K562 (cell line): Measurements from ENCODE around the gene FXYD1. TPM values are rescaled to one million over a fixed set of nuclear protein-coding genes. Genes with fewer than 3 reads are reported as not detected.
A peak's percentile ranks its signal among the peaks of the same experiment; 100 is the strongest.

Experiments used
- EHMT2 ChIP-seq: fragments of 450-650 bp; IDR thresholded peaks from 2 replicates; pipeline ENCODE4 v1.6.1; 2018; ENCODE audit warnings: antibody characterized with exemption
- FOSL1 ChIP-seq: fragments of 200-800 bp; sonication (Bioruptor generic); conservative IDR thresholded peaks from 2 replicates; pipeline ENCODE4 v1.6.1; 2016; ENCODE audit warnings: missing genetic modification characterization, missing compliant biosample characterization
- FOXJ2 ChIP-seq: fragments of 200-800 bp; sonication (Bioruptor generic); IDR thresholded peaks from 2 replicates; pipeline ENCODE4 v1.6.1; 2016; ENCODE audit warnings: missing genetic modification characterization, missing compliant biosample characterization
- GABPB1 ChIP-seq: sonication (generic); formaldehyde crosslinking; IDR thresholded peaks from 2 replicates; pipeline ENCODE4 v1.8.0; 2022; ENCODE audit warnings: mild to moderate bottlenecking, missing genetic modification reagents
- LCOR ChIP-seq: sonication (generic); formaldehyde crosslinking; IDR thresholded peaks from 2 replicates; pipeline ENCODE4 v1.8.0; 2022; ENCODE audit warnings: mild to moderate bottlenecking, missing genetic modification reagents
- LEF1 ChIP-seq: fragments of 450-650 bp; IDR thresholded peaks from 2 replicates; pipeline ENCODE4 v1.6.1; 2016; ENCODE audit warnings: mild to moderate bottlenecking
- MED1 ChIP-seq: sonication (generic); formaldehyde crosslinking; IDR thresholded peaks from 2 replicates; pipeline ENCODE4 v1.8.1; 2023; ENCODE audit warnings: missing genetic modification reagents, borderline replicate concordance
- MYC ChIP-seq, 2 experiments: fragments of 250-450 bp in 1 of 2; sonication (Bioruptor Pico) in 1 of 2; IDR thresholded peaks; 2 replicates each; pipeline versions ENCODE4 v1.5.1 to v1.6.1; 2012 to 2021; ENCODE audit warnings: low read depth in 2 of 2, borderline replicate concordance in 1 of 2, improper control_type of control experiment in 1 of 2, low read length in 1 of 2, mild to moderate bottlenecking in 1 of 2, moderate library complexity in 1 of 2
- PCBP1 ChIP-seq: fragments of 200-400 bp; formaldehyde crosslinking; IDR thresholded peaks from 2 replicates; pipeline ENCODE4 v1.6.1; 2018; ENCODE audit warnings: mild to moderate bottlenecking, low read depth, low read length; ENCODE audit not compliant: poor library complexity, severe bottlenecking
- RNF2 ChIP-seq: sonication (generic); IDR thresholded peaks from 2 replicates; pipeline ENCODE4 v1.6.1; 2016
- TAF1 ChIP-seq: IDR thresholded peaks from 2 replicates; pipeline ENCODE4 v1.6.1; 2011; ENCODE audit warnings: mild to moderate bottlenecking, low read length, moderate library complexity; ENCODE audit not compliant: insufficient read depth, control insufficient read depth, severe bottlenecking; ENCODE audit errors: extremely low read depth
- TBP ChIP-seq: optimal IDR thresholded peaks from 2 replicates; pipeline ENCODE3; 2011; ENCODE audit warnings: low read depth, low read length, improper control_type of control experiment
- TCF3 ChIP-seq: sonication (generic); formaldehyde crosslinking; IDR thresholded peaks from 2 replicates; pipeline ENCODE4 v1.4.0; 2020; ENCODE audit warnings: mild to moderate bottlenecking, missing genetic modification reagents
- WHSC1 ChIP-seq: IDR thresholded peaks from one replicate; pipeline ENCODE4 v1.6.1; 2012; ENCODE audit warnings: low read length, control low read depth, inconsistent platforms
- YY1 ChIP-seq, 3 experiments: IDR thresholded peaks; 2 replicates each; pipeline ENCODE4 v1.6.1; 2011; ENCODE audit warnings: low read length in 2 of 3, mild to moderate bottlenecking in 2 of 3, moderate library complexity in 2 of 3, borderline replicate concordance in 1 of 3, control low read depth in 1 of 3, low read depth in 1 of 3; ENCODE audit not compliant: insufficient read depth in 3 of 3, insufficient replicate concordance in 2 of 3, control insufficient read depth in 1 of 3, insufficient read length in 1 of 3; ENCODE audit errors: extremely low read depth in 1 of 3
- ZFPM2 ChIP-seq: fragments of 250-450 bp; sonication (Bioruptor Pico); IDR thresholded peaks from 2 replicates; pipeline ENCODE4 v1.5.1; 2022; ENCODE audit warnings: mild to moderate bottlenecking
- polyA plus RNA-seq, 8 experiments: library from polyadenylated mRNA; depleted of rRNA in 4 of 8; stranded (reverse) in 5 of 8; unstranded in 3 of 8; fragments of >200 nt; fragmentation: Nextera tagmentation in 2 of 8; fragmentation: Illumina TruSeq in 1 of 8; extraction: Ambion mirVana in 2 of 8; extraction: Trizol in 1 of 8; gene quantifications; 2 replicates each; pipeline versions ENCODE4 v1.2.1 to v1.2.3, GENCODE V29; 2011 to 2014; ENCODE audit warnings: inconsistent platforms in 1 of 8, missing spikeins in 1 of 8
- total RNA-seq, 7 experiments: library from RNA; depleted of rRNA in 6 of 7; stranded (reverse); fragments of >200 nt in 6 of 7; fragmentation: Illumina TruSeq in 2 of 7; extraction: Trizol in 2 of 7; gene quantifications; 2 replicates each; pipeline versions ENCODE4 v1.2.1 to v1.2.3, GENCODE V29; 2011 to 2021; ENCODE audit warnings: low replicate concordance in 1 of 7
- TF ChIP-seq, protein P1 (sequence below): fragments of 250-450 bp; sonication (Bioruptor Pico); IDR thresholded peaks from 2 replicates; pipeline ENCODE4 v1.4.0; 2020; ENCODE audit warnings: mild to moderate bottlenecking, moderate library complexity, borderline replicate concordance
- TF ChIP-seq, protein P2 (sequence below): fragments of 450-650 bp; formaldehyde crosslinking; IDR thresholded peaks from 2 replicates; pipeline ENCODE4 v1.4.0; 2020; ENCODE audit warnings: mild to moderate bottlenecking, moderate library complexity
- TF ChIP-seq, protein P3 (sequence below): sonication (generic); formaldehyde crosslinking; IDR thresholded peaks from 2 replicates; pipeline ENCODE4 v1.4.0; 2020; ENCODE audit warnings: mild to moderate bottlenecking, missing genetic modification reagents

FXYD1 gene
- total and polyA plus RNA-seq, 9 of the 15 experiments (the other 6 are each of a cell fraction or from before 2014, with no cell fraction given) = 0.40 to 3.2 (median 1.8) TPM; not detected in 3

DNA sequence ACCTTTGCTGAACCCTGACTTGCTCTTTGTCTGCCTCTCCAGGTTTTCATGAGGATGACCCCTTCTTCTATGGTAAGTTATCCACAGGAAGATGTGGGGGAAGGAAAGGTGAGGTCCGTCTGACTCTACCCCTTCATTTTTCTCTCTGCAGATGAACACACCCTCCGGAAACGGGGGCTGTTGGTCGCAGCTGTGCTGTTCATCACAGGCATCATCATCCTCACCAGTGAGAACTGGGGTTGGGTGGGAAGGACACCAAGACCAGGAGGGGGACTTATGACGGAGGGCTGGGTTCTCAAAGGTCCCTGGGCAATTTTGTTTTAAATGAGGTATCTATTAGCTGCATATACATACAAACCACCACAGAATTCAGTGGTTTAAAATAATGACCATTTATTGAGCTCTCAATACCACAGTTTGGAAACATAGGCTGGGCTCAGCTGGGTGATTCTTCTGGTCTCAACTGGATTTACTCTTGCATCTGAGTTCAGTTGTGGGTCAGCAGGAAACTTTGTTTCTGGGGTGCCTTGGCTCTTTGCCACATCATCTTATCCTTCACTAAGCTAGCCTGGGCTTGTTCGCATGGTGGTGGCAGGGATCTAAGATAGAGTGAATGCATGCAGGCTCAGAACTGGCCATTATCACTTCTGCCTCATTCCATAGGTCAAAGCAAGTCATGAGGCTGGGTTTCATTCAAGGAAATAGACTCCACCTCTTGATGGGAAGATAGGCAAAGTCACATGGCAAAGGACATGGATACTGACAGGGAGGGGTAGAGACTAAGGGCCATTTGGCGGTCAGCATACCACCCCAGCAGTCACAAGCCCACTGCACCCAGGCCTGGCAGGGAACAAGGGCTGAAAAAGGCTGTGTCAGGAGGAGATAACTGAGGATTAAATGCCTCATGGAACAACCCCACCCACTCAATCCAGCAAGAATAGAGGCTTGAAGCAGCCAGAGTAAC is 27.8 kb downstream of the FXYD1 start (continued):
- TF ChIP-seq, protein P1, sequence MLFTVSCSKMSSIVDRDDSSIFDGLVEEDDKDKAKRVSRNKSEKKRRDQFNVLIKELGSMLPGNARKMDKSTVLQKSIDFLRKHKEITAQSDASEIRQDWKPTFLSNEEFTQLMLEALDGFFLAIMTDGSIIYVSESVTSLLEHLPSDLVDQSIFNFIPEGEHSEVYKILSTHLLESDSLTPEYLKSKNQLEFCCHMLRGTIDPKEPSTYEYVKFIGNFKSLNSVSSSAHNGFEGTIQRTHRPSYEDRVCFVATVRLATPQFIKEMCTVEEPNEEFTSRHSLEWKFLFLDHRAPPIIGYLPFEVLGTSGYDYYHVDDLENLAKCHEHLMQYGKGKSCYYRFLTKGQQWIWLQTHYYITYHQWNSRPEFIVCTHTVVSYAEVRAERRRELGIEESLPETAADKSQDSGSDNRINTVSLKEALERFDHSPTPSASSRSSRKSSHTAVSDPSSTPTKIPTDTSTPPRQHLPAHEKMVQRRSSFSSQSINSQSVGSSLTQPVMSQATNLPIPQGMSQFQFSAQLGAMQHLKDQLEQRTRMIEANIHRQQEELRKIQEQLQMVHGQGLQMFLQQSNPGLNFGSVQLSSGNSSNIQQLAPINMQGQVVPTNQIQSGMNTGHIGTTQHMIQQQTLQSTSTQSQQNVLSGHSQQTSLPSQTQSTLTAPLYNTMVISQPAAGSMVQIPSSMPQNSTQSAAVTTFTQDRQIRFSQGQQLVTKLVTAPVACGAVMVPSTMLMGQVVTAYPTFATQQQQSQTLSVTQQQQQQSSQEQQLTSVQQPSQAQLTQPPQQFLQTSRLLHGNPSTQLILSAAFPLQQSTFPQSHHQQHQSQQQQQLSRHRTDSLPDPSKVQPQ (CRISPR knock-in tag) = peak; percentile 76; the same call in 1 of the 2 replicates
- TF ChIP-seq LCOR (no peak), RNF2 (peak; percentile 54; the same call in 1 of the 2 replicates), LEF1 (peak; percentile 50; the same call in 1 of the 2 replicates), ZFPM2 (CRISPR knock-in tag) (no peak), GABPB1 (CRISPR knock-in tag) (peak; percentile 62; the same call in 1 of the 2 replicates), EHMT2 (peak; percentile 18; the same call in 1 of the 2 replicates), MYC (IDR thresholded peaks at IDR 0.05; ENCODE audit: low read depth, low read length) (peak; percentile 73), MYC (CRISPR knock-in tag; IDR thresholded peaks at IDR 0.05; ENCODE audit: borderline replicate concordance, low read depth) (no peak), YY1 (IDR thresholded peaks at IDR 0.05; ENCODE audit: borderline replicate concordance in 1 of 3, control insufficient read depth in 1 of 3, extremely low read depth in 1 of 3, insufficient read depth in 3 of 3, insufficient read length in 1 of 3, insufficient replicate concordance in 2 of 3, low read depth in 1 of 3, low read length in 2 of 3) (peak in 2 of 3 experiments; percentile 17 to 41), TAF1 (peak; percentile 35), TBP (peak; percentile 70), PCBP1 (no peak), WHSC1 (no peak), FOXJ2 (peak; percentile 16; the same call in 1 of the 2 replicates), FOSL1 (tag) (no peak; the same call in 1 of the 2 replicates), MED1 (CRISPR knock-in tag) (no peak), TCF3 (CRISPR knock-in tag) (peak; percentile 71)
- TF ChIP-seq, protein P2, sequence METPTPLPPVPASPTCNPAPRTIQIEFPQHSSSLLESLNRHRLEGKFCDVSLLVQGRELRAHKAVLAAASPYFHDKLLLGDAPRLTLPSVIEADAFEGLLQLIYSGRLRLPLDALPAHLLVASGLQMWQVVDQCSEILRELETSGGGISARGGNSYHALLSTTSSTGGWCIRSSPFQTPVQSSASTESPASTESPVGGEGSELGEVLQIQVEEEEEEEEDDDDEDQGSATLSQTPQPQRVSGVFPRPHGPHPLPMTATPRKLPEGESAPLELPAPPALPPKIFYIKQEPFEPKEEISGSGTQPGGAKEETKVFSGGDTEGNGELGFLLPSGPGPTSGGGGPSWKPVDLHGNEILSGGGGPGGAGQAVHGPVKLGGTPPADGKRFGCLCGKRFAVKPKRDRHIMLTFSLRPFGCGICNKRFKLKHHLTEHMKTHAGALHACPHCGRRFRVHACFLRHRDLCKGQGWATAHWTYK = peak; percentile 64; the same call in 1 of the 2 replicates
- TF ChIP-seq, protein P3, sequence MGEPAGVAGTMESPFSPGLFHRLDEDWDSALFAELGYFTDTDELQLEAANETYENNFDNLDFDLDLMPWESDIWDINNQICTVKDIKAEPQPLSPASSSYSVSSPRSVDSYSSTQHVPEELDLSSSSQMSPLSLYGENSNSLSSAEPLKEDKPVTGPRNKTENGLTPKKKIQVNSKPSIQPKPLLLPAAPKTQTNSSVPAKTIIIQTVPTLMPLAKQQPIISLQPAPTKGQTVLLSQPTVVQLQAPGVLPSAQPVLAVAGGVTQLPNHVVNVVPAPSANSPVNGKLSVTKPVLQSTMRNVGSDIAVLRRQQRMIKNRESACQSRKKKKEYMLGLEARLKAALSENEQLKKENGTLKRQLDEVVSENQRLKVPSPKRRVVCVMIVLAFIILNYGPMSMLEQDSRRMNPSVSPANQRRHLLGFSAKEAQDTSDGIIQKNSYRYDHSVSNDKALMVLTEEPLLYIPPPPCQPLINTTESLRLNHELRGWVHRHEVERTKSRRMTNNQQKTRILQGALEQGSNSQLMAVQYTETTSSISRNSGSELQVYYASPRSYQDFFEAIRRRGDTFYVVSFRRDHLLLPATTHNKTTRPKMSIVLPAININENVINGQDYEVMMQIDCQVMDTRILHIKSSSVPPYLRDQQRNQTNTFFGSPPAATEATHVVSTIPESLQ = no peak
